Fibroblast of the conjunctiva (primary cell): ENCODE results near the gene PPP1R11.

ENCODE experiments used
- DNase-seq: peaks from one replicate; pipeline ENCODE4 v3.0.0-alpha.2; 2010; ENCODE audit warnings: low read depth

Gene PPP1R11

DNA sequence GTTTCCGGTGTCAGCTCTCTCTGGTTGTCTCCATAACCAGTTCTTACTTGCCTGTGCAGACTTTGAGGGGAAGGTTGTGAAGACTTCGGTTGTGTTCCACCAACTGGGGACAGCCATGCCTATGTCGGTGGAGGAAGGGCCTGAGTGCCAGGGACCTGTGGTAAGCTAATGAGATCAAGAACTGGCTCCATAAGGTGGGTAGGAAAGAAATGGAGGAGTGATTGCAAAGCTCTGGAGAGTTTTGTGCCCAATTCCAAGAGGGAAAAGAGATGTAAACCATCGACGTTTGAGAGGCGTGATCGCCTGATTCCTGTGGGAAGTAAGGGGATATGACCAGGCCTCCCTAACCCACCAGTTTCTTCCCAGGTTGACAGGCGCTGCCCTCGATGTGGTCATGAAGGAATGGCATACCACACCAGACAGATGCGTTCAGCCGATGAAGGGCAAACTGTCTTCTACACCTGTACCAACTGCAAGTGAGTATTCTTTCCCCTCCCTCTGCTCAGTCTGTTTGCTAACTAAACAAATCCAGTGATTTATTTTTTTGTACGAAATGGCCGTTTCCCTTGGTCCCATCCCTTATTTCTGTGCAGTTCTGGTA, 5.0 kb upstream of the PPP1R11 start:
- no peak for DNase-seq

- DNase-seq, result no peak
Measured at GRCh38 chr6:30062471-30063178, 4.4 kb upstream of the PPP1R11 start.

- DNase-seq, result no peak
Measured at GRCh38 chr6:30063315-30063714, 3.7 kb upstream of the PPP1R11 start.

- DNase-seq, result no peak
Measured at GRCh38 chr6:30066082-30066481, 916 bp upstream of the PPP1R11 start.

DNA sequence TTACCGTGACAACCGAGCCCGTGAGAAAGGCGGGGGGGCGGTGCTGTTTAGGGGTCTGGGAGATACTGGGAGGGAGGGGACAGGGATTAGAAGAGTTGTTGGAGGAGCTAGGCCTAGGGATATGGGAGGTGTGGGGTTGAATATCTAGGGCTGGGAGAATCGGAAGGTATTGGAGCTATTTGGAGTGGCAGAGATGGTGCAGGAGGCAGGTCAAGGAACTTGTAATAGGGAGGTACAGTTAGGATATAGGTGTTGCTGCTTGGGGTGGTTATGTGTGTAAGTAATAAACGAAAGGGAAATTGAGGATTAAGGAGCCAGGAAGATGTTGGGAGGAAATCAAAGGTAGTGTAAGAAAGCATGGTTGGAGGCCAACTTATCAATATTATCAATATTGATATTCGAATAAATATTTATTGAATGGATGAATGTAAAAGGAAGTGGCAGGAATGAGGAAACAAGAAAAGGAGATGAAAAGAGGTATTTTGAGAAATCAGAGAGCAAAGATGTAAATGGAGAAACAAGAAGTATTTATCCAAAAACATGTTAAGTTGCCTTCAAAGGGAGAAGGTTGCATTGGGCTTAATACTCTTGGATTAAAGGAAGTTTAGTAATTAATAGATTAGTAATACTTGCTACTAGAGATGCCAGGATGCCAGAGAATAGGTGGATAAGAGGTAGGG, 602 bp downstream of the PPP1R11 start:
- DNase-seq, result no peak

- DNase-seq, result no peak
Measured at GRCh38 chr6:30071081-30071818, 4.3 kb downstream of the PPP1R11 start.

DNA sequence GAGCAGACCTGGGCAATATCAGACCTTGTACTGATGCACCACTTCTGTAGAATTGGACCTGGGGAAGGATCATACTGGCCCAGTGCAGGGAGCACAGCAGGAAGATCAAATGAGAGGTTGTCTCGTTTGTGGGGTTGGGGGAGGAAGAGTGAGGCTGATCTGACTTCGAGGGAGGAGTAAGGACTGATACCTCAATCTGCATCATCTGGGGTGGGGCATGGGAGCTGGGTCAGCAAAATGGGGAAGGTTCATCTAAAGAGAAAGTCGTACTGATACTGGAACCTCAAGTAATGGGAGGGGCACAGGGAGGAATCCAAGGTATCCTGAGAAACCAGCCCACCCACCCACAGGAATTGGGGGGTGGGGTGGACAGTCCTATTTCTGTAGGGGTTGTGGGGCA, 4.9 kb downstream of the PPP1R11 start:
- no peak for DNase-seq

DNA sequence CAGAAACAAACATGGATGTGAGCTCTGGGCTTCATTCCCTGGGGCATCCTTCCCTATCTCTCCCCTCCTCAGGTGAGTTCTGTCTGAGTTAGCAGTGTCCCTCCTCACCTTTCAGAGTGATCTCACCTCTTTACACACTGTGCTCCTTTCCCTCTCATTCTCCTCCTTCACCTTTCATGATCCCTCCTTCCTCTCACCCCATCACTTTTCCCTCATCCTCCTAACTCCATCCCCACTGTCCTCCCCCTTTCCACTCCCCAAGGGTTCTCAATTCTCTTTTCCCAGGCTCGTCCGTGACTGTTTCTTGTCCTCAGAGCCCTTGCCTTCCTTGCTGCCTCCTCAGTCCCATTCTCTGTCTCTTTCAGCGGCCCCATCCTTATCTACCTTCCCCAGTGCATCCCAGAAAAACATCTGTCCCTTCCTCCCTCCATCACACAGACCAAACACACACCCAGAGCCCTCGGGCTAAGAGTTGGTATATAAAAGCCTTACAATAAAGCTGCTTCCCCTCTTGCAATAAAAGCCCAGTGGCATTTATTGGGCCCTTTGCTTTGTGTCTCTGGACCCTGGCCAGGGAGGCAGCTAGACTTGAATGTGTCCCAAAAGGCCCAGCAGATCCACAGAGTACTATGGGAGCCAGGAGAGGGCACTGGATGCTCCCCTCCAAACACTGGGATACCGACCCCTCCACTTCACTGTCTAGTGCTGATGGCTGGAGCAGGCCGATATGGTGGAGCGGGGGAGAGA, 6.7 kb downstream of the PPP1R11 start:
- DNase-seq, result no peak

DNA sequence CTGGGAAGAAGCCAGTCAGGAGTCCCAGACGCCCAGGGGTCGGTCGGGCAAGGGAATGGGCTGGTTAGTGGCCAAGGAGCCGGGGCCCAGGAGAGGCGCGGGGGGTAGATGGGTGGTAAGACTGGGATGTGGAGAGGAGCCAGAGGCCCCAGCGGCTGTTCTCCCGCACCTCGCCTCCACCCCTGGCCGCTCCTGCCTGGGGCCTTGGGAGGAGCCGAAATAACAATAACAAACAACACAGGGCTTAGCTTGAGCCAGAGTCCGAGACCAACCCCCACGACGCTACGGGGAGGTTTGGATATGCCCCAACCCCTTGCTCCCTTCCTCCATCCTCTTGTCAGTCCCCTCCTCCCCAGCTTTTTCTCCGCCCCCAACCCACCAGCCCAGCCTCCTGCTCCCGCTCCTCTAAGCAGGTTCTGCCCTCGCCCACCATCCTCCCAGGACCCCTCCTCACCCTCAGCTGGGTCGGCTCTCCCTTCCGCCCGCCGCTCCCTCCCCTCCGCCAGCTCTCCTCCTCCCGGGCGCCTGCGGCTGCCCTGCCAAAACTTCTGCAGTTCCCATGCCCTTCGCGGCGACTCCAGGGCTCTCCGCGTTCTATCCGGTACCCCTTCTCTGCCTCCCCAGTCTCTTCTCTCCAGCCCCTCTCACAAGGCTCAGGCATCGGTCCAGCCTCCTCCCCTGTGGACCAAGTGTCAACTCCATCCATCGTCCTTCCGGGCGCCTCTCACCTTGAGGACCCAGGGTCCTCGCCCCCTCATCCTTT, 7.5 kb downstream of the PPP1R11 start:
- DNase-seq, result no peak

DNA sequence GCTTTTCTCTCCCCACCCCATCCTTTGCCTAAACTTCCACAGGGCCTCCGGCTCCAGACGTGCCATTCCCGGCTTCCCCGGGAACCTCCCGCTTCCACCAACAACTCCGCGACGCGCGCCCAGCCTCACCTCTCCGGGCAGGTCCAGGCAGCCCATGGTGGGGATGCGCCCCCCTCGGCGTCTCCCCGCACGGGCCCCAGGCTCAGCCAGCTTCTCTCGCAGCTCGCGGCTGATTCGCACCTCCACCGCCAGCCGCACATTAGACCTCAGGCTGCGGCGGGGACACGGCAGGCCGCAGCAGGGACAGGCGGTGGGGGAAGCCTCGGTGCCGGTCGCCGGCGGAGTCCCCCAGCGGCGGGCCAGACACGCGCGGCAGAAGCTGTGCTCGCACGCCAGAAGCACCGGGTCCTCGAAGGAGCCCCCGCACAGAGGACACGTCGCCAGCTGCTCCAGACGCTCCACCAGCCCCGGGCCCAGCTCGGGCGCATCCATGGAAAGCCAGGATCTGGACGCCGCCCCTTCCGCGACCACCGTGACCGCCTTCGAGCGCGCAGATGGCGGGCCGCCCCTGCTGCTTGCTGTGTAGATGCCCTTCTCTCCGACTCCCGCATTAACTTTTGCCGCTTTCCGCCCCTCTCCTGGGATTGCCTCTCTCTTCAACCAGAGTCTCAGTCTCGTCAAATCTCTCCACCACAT, 8.2 kb downstream of the PPP1R11 start, which contains the start of gene RNF39:
TSS of gene RNF39 (minus strand) at position 676 of the 696 bp plus-strand sequence. CDS start at position 492, 184 bp downstream.
- no peak for DNase-seq

GRCh38 chr6:30075790-30076732, 9.1 kb downstream of the PPP1R11 start:
- DNase-seq, result no peak

DNA sequence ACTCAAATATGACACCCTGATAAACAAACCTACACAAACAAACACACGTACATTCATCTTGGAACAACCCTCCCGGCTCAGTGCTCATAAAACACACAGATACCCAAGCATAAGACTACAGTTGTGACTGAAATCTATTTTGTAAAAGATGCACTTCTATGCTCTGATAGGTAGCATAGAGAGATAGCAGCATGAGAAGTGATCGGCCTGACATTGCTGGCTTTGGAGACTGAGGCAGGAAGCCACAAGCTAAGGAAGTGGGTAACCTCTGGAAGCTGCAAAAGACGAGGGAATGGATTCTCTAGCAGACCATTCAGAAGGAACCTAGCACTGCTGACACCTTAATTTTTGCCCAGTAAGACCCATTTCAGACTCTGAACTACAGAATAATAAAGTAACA, 10.2 kb downstream of the PPP1R11 start:
- no peak for DNase-seq

DNA sequence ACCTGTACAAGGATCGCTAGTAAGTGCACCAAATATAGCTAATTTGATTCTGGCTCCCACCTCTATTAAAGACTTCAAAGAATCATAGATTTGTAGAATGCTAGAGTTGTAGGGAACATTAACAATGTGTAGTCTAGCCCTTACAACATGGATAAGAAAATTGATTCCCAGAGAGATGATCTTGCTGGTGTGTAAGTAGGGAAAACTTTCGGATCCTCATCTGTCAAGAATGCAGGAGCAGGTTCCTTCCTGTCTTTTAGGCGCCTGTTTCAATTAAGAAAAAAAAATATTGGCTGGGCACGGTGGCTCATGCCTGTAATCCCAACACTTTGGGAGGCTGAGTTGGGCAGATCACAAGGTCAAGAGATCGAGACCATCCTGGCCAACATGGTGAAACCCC, 20.9 kb downstream of the PPP1R11 start:
- no peak for DNase-seq

DNA sequence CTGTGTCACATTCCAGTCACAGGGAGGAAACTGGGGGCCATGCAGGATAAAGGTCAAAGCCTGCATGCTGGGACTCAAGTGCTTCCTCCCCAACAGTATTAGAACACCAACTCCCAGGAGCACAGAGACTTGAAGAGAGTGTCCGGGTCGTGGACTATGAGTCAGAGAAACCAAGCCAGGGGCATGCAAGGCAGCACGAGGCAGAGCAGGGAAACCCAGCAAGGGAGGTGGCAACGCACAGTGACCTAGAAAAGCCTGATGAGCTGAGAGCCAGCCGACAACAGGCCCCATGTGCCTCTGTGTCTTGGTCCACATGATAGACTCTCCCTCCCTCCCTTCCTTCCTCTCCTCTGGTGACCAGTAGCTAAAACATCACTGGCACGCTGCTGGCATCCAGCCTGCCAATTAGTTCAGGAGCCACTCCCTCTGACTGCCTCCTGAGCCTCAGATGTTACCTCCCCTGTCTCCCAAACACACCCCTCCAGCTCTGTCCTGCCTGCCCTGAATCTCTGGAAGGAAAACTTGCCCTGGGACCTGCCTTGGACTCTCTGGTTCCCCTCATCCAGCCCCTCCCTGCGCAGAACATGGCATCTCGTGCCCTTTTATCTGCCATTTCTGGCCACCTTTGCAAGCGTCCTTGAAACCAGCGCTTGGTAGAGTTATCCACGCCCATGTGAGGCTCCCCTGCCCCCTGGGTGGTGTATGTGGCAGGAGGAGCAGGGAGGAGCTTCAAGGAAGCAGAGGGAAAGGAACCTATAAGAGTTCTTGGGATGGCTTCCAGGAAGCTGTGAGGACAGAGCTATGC, 24.8 kb downstream of the PPP1R11 start:
- DNase-seq, result no peak

DNA sequence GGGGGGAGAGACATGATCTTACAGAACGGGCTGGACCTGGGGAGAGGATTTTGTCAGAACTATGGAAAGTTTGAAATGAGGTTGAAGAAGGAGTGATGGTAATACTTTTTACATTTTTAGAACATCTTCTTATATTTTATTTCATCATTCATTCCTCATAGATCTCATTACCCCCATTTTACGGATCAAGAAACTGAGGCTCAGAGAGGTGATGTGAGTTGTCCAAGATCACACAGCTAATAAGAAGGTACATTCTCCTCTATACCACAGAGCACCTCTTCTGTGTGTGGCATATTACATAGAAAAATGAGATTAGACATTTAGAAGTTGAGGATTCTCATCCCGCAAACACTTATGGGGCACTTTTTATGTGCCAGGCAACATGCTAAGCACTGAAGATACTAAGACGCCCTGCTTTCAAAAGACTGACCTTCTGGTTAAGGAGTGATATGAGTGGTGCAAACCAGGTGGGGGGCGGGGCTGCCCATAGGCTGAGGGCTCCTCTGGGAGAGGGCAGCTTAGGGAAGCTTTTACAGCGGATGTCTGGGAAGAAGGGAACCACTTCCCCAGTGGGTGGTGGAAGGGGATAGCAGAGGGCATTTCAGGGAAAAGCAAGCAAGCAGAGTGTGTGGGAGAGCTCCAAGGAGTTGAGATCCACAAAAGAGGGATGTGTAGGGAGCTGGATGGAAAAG, 26.0 kb downstream of the PPP1R11 start:
- DNase-seq, result no peak

- DNase-seq, result no peak
Measured at GRCh38 chr6:30093951-30094661, 27.1 kb downstream of the PPP1R11 start.

- DNase-seq, result no peak
Measured at GRCh38 chr6:30096829-30097228, 29.8 kb downstream of the PPP1R11 start.
